H1 (cell line): ENCODE results near the gene TM9SF1. TPM values are rescaled to one million over a fixed set of nuclear protein-coding genes. Genes with fewer than 3 reads are reported as not detected.
A peak's percentile ranks its signal among the peaks of the same experiment; 100 is the strongest.

Experiments
- CTCF ChIA-PET: fragments of 300-600 bp; sonication (Branson Sonifier 250); formaldehyde crosslinking; loops from one replicate; lab custom pipeline; 2021; ENCODE audit not compliant: partially characterized antibody; lab: Charles Lee
- POLR2A ChIA-PET: fragments of 300-600 bp; sonication (Branson Sonifier 250); formaldehyde crosslinking; loops from one replicate; lab custom pipeline; 2021; ENCODE audit warnings: inconsistent platforms; ENCODE audit not compliant: partially characterized antibody; lab: Charles Lee
- DNase-seq, 2 experiments: peaks; one replicate each; pipeline versions ENCODE4 v3.0.0 to v3.0.0-alpha.2; 2010 to 2022; ENCODE audit warnings: low spot score in 2 of 2, low read depth in 1 of 2, mixed read lengths in 1 of 2
- FAIRE-seq: peaks from 2 replicates; lab custom pipeline; 2011; peaks lifted over from hg19 to GRCh38; lab: Jason Lieb, UNC
- H2AFZ ChIP-seq: 2 replicates; pipeline ENCODE4 v1.8.1; 2012; ENCODE audit warnings: low read length, inconsistent platforms
- H2AK5ac ChIP-seq: 2 replicates; pipeline ENCODE4 v1.6.1; 2013; ENCODE audit warnings: low read depth, low read length
- H2BK120ac ChIP-seq: replicated peaks from 2 replicates; pipeline ENCODE3; 2013; ENCODE audit warnings: low read depth, low read length, inconsistent platforms
- H2BK12ac ChIP-seq: 2 replicates; pipeline ENCODE4 v1.6.1; 2013; ENCODE audit warnings: low read depth, low read length
- H2BK15ac ChIP-seq: 2 replicates; pipeline ENCODE4 v1.6.1; 2013; ENCODE audit warnings: low read length
- H2BK20ac ChIP-seq: 2 replicates; pipeline ENCODE4 v1.6.1; 2013; ENCODE audit warnings: low read length
- H2BK5ac ChIP-seq: 2 replicates; pipeline ENCODE4 v1.6.1; 2013; ENCODE audit warnings: low read depth, low read length
- H3K14ac ChIP-seq: 2 replicates; pipeline ENCODE4 v1.6.1; 2013; ENCODE audit warnings: inconsistent platforms; ENCODE audit not compliant: insufficient read length
- H3K18ac ChIP-seq: 2 replicates; pipeline ENCODE4 v1.6.1; 2013; ENCODE audit warnings: low read length; ENCODE audit errors: extremely low read depth
- H3K23ac ChIP-seq: 2 replicates; pipeline ENCODE4 v1.6.1; 2013; ENCODE audit warnings: inconsistent platforms; ENCODE audit not compliant: insufficient read length
- H3K23me2 ChIP-seq: 2 replicates; pipeline ENCODE4 v1.6.1; 2013; ENCODE audit warnings: low read depth, low read length
- H3K27ac ChIP-seq: 2 replicates; pipeline ENCODE4 v1.6.1; 2011; ENCODE audit warnings: low read depth, low read length, inconsistent platforms
- H3K27me3 ChIP-seq, 4 experiments: replicated peaks in 1 of 4; 1 replicate in 1 of 4; 2 replicates in 3 of 4; pipeline versions ENCODE4 v1.6.1 to v1.8.1; 2011 to 2013; ENCODE audit warnings: low read length in 3 of 4, mild to moderate bottlenecking in 3 of 4, inconsistent platforms in 2 of 4, mixed read lengths in 2 of 4, moderate library complexity in 1 of 4; ENCODE audit not compliant: control insufficient read depth in 3 of 4, insufficient read depth in 3 of 4; ENCODE audit errors: extremely low read depth in 1 of 4
- H3K36me3 ChIP-seq, 4 experiments: 2 replicates each; pipeline versions ENCODE4 v1.6.1 to v1.8.1; 2011 to 2013; ENCODE audit warnings: mild to moderate bottlenecking in 4 of 4, low read length in 3 of 4, moderate library complexity in 2 of 4, control low read depth in 1 of 4, inconsistent platforms in 1 of 4; ENCODE audit not compliant: insufficient read depth in 4 of 4, control insufficient read depth in 2 of 4
- H3K4ac ChIP-seq: replicated peaks from 2 replicates; pipeline ENCODE3; 2013; ENCODE audit warnings: low read length, low read depth, mixed read lengths, inconsistent platforms; ENCODE audit not compliant: insufficient read length
- H3K4me1 ChIP-seq, 4 experiments: replicated peaks in 1 of 4; 1 replicate in 1 of 4; 2 replicates in 3 of 4; pipeline versions ENCODE4 v1.6.1 to v1.8.1; 2011 to 2013; ENCODE audit warnings: low read length in 3 of 4, inconsistent platforms in 2 of 4, mixed read lengths in 1 of 4; ENCODE audit not compliant: insufficient read depth in 4 of 4, control insufficient read depth in 3 of 4
- H3K4me2 ChIP-seq, 2 experiments: 2 replicates each; pipeline versions ENCODE4 v1.6.1 to v1.8.1; 2011 to 2013; ENCODE audit warnings: low read depth in 2 of 2, low read length in 2 of 2, control low read depth in 1 of 2, inconsistent platforms in 1 of 2, mild to moderate bottlenecking in 1 of 2; ENCODE audit not compliant: insufficient read depth in 1 of 2
- H3K4me3 ChIP-seq, 4 experiments: fragments of 200-600, 300-600 bp in 1 of 4; sonication (generic), shearing (Covaris generic), sonication (Bioruptor Twin) in 1 of 4; 2 replicates each; pipeline versions ENCODE4 v1.5.1 to v1.8.1; 2011 to 2016; ENCODE audit warnings: low read length in 4 of 4, low read depth in 3 of 4, control low read depth in 2 of 4, inconsistent platforms in 2 of 4, mild to moderate bottlenecking in 2 of 4, mixed read lengths in 1 of 4, moderate library complexity in 1 of 4; ENCODE audit not compliant: insufficient read depth in 2 of 4; ENCODE audit errors: extremely low read depth in 1 of 4
- H3K56ac ChIP-seq: replicated peaks from 2 replicates; pipeline ENCODE3; 2013; ENCODE audit warnings: low read depth, mild to moderate bottlenecking, mixed read lengths, low read length, inconsistent platforms; ENCODE audit not compliant: insufficient read length
- H3K79me1 ChIP-seq: 2 replicates; pipeline ENCODE4 v1.6.1; 2013; ENCODE audit warnings: low read depth, low read length, control low read depth
- H3K79me2 ChIP-seq, 2 experiments: 2 replicates each; pipeline versions ENCODE4 v1.6.1 to v1.8.1; 2012 to 2013; ENCODE audit warnings: low read length in 2 of 2, mild to moderate bottlenecking in 2 of 2, inconsistent platforms in 1 of 2; ENCODE audit not compliant: insufficient read depth in 2 of 2, control insufficient read depth in 1 of 2
- H3K9ac ChIP-seq, 4 experiments: replicated peaks in 1 of 4; 1 replicate in 1 of 4; 2 replicates in 3 of 4; pipeline versions ENCODE4 v1.6.1 to v1.8.1; 2011 to 2013; ENCODE audit warnings: low read depth in 3 of 4, low read length in 3 of 4, control low read depth in 2 of 4, mild to moderate bottlenecking in 2 of 4, moderate library complexity in 2 of 4, inconsistent platforms in 1 of 4; ENCODE audit errors: extremely low read depth in 1 of 4
- H3K9me3 ChIP-seq, 2 experiments: 2 replicates each; pipeline versions ENCODE4 v1.6.1 to v1.8.1; 2012 to 2013; ENCODE audit warnings: mild to moderate bottlenecking in 2 of 2, moderate library complexity in 2 of 2, control low read depth in 1 of 2, inconsistent platforms in 1 of 2, low read depth in 1 of 2, low read length in 1 of 2, mixed read lengths in 1 of 2; ENCODE audit not compliant: insufficient read depth in 2 of 2
- H4K20me1 ChIP-seq, 2 experiments: replicated peaks in 1 of 2; 2 replicates each; pipeline versions ENCODE3 to v1.8.1; 2011 to 2013; ENCODE audit warnings: inconsistent platforms in 2 of 2, low read length in 2 of 2, mild to moderate bottlenecking in 1 of 2; ENCODE audit not compliant: insufficient read depth in 2 of 2, control insufficient read depth in 1 of 2
- H4K5ac ChIP-seq: 2 replicates; pipeline ENCODE4 v1.6.1; 2013; ENCODE audit warnings: low read length, low read depth, mixed read lengths, inconsistent platforms; ENCODE audit not compliant: insufficient read length
- H4K8ac ChIP-seq: 2 replicates; pipeline ENCODE4 v1.8.0; 2013; ENCODE audit warnings: mild to moderate bottlenecking, moderate library complexity, low read length, inconsistent platforms; ENCODE audit not compliant: insufficient read depth; ENCODE audit errors: extremely low read depth
- H4K91ac ChIP-seq: replicated peaks from 2 replicates; pipeline ENCODE3; 2013; ENCODE audit warnings: low read length, mixed read lengths, inconsistent platforms; ENCODE audit not compliant: insufficient read length
- KDM1A ChIP-seq: fragments of 200-600, 300-600 bp; sonication (generic); IDR thresholded peaks from 2 replicates; pipeline ENCODE4 v1.7.1; 2016; ENCODE audit warnings: mild to moderate bottlenecking, low read length, borderline replicate concordance
- POLR2A ChIP-seq, 2 experiments: IDR thresholded peaks; 1 replicate in 1 of 2; 2 replicates in 1 of 2; pipeline ENCODE4 v1.6.1; 2011; ENCODE audit warnings: low read depth in 2 of 2, low read length in 2 of 2, mild to moderate bottlenecking in 2 of 2; ENCODE audit errors: control extremely low read depth in 1 of 2
- WGBS, 2 experiments: shearing (Covaris generic) in 1 of 2; methylation state at CpG; one replicate each; pipeline versions ENCODE4 v1.1.6 to v1.1.7; 2013 to 2015; ENCODE audit warnings: low lambda C conversion rate in 2 of 2, mixed read lengths in 2 of 2, inconsistent platforms in 1 of 2, low coverage in 1 of 2, missing lambda C conversion rate in 1 of 2; ENCODE audit not compliant: insufficient replicate concordance in 2 of 2, insufficient coverage in 1 of 2, insufficient read length in 1 of 2; ENCODE audit errors: extremely low coverage in 1 of 2, missing lambda C conversion rate in 1 of 2; 5-methylcytosine and 5-hydroxymethylcytosine counted together
- polyA plus RNA-seq, 7 experiments: library from polyadenylated mRNA; depleted of rRNA in 3 of 7; stranded (reverse) in 5 of 7; unstranded in 2 of 7; fragments of >200 nt in 5 of 7; fragments of 200-250 nt in 2 of 7; gene quantifications; 1 replicate in 5 of 7; 2 replicates in 1 of 7; 4 replicates in 1 of 7; pipeline versions ENCODE4 v1.2.1 to v1.2.3, GENCODE V29; 2011 to 2013; ENCODE audit warnings: missing spikeins in 2 of 7, mixed read lengths in 2 of 7
- total RNA-seq: library from RNA; stranded (reverse); fragmentation: NEBNext Ultra II Directional; extraction: Animal tissue kit (Norgen Biotek cat#: 25700); gene quantifications from 2 replicates; pipeline ENCODE4 v1.2.1, GENCODE V29; 2021

TM9SF1 gene
- total and polyA plus RNA-seq, 2 of the 8 experiments (the other 6 are each of a cell fraction or from before 2014, with no cell fraction given) = 22.2 to 29.2 TPM

GRCh38 chr14:24196071-24197055 lies 1.1 kb upstream of the TM9SF1 start:
- Histone ChIP-seq H3K27me3 (no peaks in the 10 kb centered on the region), H3K4ac (no peak overlapping the region), H3K79me1 (peaks cover 3% of the 10 kb centered on the region; the same call in 1 of the 2 replicates), H2AFZ (no peak overlapping the region), H2AK5ac (no peak overlapping the region), H4K20me1 (no peaks in the 10 kb centered on the region), H2BK120ac (no peak overlapping the region), H3K79me2 (peaks cover 0 to 3% of the 10 kb centered on the region in 2 experiments; a peak in 2 of 4 replicates), H2BK20ac (no peak overlapping the region), H3K36me3 (peaks cover 4 to 10% (median 7%) of the 10 kb centered on the region in 4 experiments; a peak in 5 of 8 replicates), H2BK5ac (peak overlapping the region; percentile 91; the same call in 1 of the 2 replicates), H2BK15ac (no peak overlapping the region), H3K23ac (no peak overlapping the region), H3K4me1 (peaks cover 0 to 9% (median 3%) of the 10 kb centered on the region in 4 experiments; a peak in 3 of 7 replicates), H3K9ac (peak overlapping the region in 3 of 4 experiments; percentile 78 to 97 (median 96); a peak in 6 of 7 replicates), H3K14ac (no peak overlapping the region), H3K18ac (no peak overlapping the region), H4K5ac (peak overlapping the region; percentile 73), H3K9me3 (peaks cover 2% of the 10 kb centered on the region in 2 experiments; a peak in 2 of 4 replicates)
- POLR2A ChIA-PET = interaction anchor here (0.6 to 4.7 kb wide), 22 partner anchors 8 to 629 kb away, joined by 3 to 119 read pairs (median 4); partner anchors contain the start of genes AP1G2, CHMP4A, GMPR2 and IPO4
- WGBS, 2 experiments = 42% methylated on average over 32 of the region's 33 CpGs; no CpG with 5 or more reads in 1 of the 2 experiments
- FAIRE-seq (no peak), DNase-seq (no peak)
- CTCF ChIA-PET = interaction anchor here (0.9 to 2.1 kb wide), 3 partner anchors 19 to 106 kb away, joined by 5 to 7 read pairs (median 7); partner anchors contain the start of genes MDP1 and TINF2
- TF ChIP-seq KDM1A (no peak), POLR2A (IDR thresholded peaks at IDR 0.05; ENCODE audit: control extremely low read depth in 1 of 2, low read depth in 2 of 2, low read length in 2 of 2) (peak in 1 of 2 experiments; percentile 53; a peak in 1 of 3 replicates)
- TF ChIP-seq, all 59 proteins: peak for 1
- Histone ChIP-seq H4K91ac (peak overlapping the region; percentile 49), H3K27ac (peak overlapping the region; percentile 95), H3K23me2 (peaks cover 5% of the 10 kb centered on the region; the same call in 1 of the 2 replicates), H4K8ac (no peak overlapping the region; the same call in 1 of the 2 replicates), H3K56ac (peak overlapping the region; percentile 71), H2BK12ac (no peak overlapping the region), H3K4me2 (peak overlapping the region; percentile 79 to 94), H3K4me3 (peak overlapping the region; percentile 65 to 88 (median 84))
